HepG2 (cell line): Measurements from ENCODE around the gene ZNF503. TPM values are rescaled to one million over a fixed set of nuclear protein-coding genes. Genes with fewer than 3 reads are reported as not detected.

Experiments used
- KAT2B ChIP-seq: fragments of 150-350 bp; IDR thresholded peaks from 2 replicates; pipeline ENCODE4 v1.6.1; 2014; ENCODE audit warnings: low read depth, low read length, borderline replicate concordance
- MBD4 ChIP-seq: IDR thresholded peaks from 2 replicates; pipeline ENCODE4 v1.6.1; 2012; ENCODE audit warnings: low read length, inconsistent platforms, borderline replicate concordance
- MIXL1 ChIP-seq: IDR thresholded peaks from 2 replicates; pipeline ENCODE4 v1.6.1; 2016
- PCBP2 ChIP-seq: fragments of 200-400 bp; formaldehyde crosslinking; optimal IDR thresholded peaks from 2 replicates; pipeline ENCODE3; 2018; ENCODE audit warnings: low read length, low read depth; ENCODE audit not compliant: poor library complexity, severe bottlenecking
- POLR2A ChIP-seq, 2 experiments: IDR thresholded peaks; 2 replicates each; pipeline ENCODE4 v1.6.1; 2011; ENCODE audit warnings: low read depth in 2 of 2, low read length in 2 of 2, mild to moderate bottlenecking in 1 of 2, moderate library complexity in 1 of 2; ENCODE audit not compliant: insufficient read depth in 1 of 2
- SNAPC2 ChIP-seq: sonication (generic); formaldehyde crosslinking; IDR thresholded peaks from 2 replicates; pipeline ENCODE4 v1.8.1; 2022; ENCODE audit warnings: mild to moderate bottlenecking, missing genetic modification reagents
- ZNF260 ChIP-seq: sonication (generic); formaldehyde crosslinking; IDR thresholded peaks from 2 replicates; pipeline ENCODE4 v1.4.0; 2020; ENCODE audit warnings: missing genetic modification reagents, low read depth, mild to moderate bottlenecking, borderline replicate concordance
- ZNF724P ChIP-seq: sonication (generic); formaldehyde crosslinking; IDR thresholded peaks from 2 replicates; pipeline ENCODE4 v1.8.0; 2022; ENCODE audit warnings: missing genetic modification reagents, borderline replicate concordance
- polyA plus RNA-seq, 8 experiments: library from polyadenylated mRNA; depleted of rRNA in 3 of 8; stranded (reverse) in 7 of 8; unstranded in 1 of 8; fragments of >200 nt; fragmentation: Illumina TruSeq in 4 of 8; extraction: Trizol in 4 of 8; gene quantifications; 2 replicates each; pipeline versions ENCODE4 v1.2.1 to v1.2.3, GENCODE V29; 2011 to 2016; ENCODE audit warnings: low read depth in 4 of 8, missing spikeins in 1 of 8, mixed read lengths in 1 of 8; ENCODE audit not compliant: insufficient read depth in 1 of 8
- total RNA-seq, 5 experiments: library from RNA; depleted of rRNA; stranded (reverse); fragments of >200 nt; fragmentation: Illumina TruSeq; extraction: Trizol; gene quantifications; 2 replicates each; pipeline ENCODE4 v1.2.3, GENCODE V29; 2016; ENCODE audit warnings: low read depth in 1 of 5
- TF ChIP-seq, protein P1 (sequence below): sonication (generic); formaldehyde crosslinking; IDR thresholded peaks from 2 replicates; pipeline ENCODE4 v1.5.0; 2020; ENCODE audit warnings: mild to moderate bottlenecking, missing genetic modification reagents, borderline replicate concordance
- TF ChIP-seq, protein P2 (sequence below): sonication (generic); formaldehyde crosslinking; conservative IDR thresholded peaks from 2 replicates; pipeline ENCODE4 v1.8.0; 2022; ENCODE audit warnings: mild to moderate bottlenecking, moderate library complexity, missing genetic modification reagents
- TF ChIP-seq, protein P3 (sequence below): sonication (generic); formaldehyde crosslinking; IDR thresholded peaks from 2 replicates; pipeline ENCODE4 v1.8.0; 2022; ENCODE audit warnings: mild to moderate bottlenecking, missing genetic modification reagents, moderate library complexity
- TF ChIP-seq, protein P4 (sequence below): sonication (generic); IDR thresholded peaks from 2 replicates; pipeline ENCODE4 v1.6.1; 2016; ENCODE audit warnings: low read depth, borderline replicate concordance
- TF ChIP-seq, protein P5 (sequence below): sonication (generic); formaldehyde crosslinking; IDR thresholded peaks from 2 replicates; pipeline ENCODE4 v1.4.0; 2020; ENCODE audit warnings: mild to moderate bottlenecking, missing genetic modification reagents
- TF ChIP-seq, protein P6 (sequence below): sonication (generic); formaldehyde crosslinking; conservative IDR thresholded peaks from 2 replicates; pipeline ENCODE4 v1.8.0; 2022; ENCODE audit warnings: missing genetic modification reagents

The ZNF503 gene
- total and polyA plus RNA-seq, 2 of the 13 experiments (the other 11 are each of a cell fraction or from before 2014, with no cell fraction given) = 2.7 to 8.3 TPM

DNA sequence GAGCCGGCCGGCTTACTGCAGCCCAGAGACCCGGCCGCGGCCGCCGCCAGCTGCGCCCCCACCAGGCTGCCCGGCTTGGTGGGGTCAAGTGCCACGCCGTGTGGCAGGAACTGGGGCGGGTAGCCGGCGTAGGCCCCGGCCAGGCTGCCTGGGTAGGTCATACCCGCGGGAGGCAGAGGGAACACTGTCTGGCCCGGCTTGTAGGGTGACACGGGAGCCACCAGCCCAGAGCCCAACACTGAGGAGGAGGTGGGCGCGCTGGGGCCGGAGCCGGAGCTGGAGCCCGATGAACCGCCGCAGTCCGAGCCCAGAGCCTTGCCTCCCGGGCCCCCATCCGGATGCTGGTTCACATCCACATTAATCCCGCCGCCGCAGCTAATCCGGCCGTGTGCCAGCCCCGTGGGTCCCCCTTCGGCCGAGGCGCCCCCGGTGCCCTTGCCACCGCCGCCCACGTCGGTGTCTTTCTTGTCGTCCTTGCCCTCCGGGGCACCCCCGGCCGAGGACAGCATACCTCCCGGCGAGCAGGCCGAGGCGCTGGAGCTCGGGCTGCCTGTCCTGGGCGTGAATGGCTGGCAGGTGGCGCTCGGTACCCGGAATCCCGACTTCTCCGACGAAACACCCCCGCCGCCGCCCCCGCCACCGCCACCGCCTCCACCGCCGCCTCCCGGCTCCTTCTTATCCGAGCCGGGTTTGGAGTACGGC, 2.0 kb downstream of the ZNF503 start (continued):
- TF ChIP-seq, protein P1, sequence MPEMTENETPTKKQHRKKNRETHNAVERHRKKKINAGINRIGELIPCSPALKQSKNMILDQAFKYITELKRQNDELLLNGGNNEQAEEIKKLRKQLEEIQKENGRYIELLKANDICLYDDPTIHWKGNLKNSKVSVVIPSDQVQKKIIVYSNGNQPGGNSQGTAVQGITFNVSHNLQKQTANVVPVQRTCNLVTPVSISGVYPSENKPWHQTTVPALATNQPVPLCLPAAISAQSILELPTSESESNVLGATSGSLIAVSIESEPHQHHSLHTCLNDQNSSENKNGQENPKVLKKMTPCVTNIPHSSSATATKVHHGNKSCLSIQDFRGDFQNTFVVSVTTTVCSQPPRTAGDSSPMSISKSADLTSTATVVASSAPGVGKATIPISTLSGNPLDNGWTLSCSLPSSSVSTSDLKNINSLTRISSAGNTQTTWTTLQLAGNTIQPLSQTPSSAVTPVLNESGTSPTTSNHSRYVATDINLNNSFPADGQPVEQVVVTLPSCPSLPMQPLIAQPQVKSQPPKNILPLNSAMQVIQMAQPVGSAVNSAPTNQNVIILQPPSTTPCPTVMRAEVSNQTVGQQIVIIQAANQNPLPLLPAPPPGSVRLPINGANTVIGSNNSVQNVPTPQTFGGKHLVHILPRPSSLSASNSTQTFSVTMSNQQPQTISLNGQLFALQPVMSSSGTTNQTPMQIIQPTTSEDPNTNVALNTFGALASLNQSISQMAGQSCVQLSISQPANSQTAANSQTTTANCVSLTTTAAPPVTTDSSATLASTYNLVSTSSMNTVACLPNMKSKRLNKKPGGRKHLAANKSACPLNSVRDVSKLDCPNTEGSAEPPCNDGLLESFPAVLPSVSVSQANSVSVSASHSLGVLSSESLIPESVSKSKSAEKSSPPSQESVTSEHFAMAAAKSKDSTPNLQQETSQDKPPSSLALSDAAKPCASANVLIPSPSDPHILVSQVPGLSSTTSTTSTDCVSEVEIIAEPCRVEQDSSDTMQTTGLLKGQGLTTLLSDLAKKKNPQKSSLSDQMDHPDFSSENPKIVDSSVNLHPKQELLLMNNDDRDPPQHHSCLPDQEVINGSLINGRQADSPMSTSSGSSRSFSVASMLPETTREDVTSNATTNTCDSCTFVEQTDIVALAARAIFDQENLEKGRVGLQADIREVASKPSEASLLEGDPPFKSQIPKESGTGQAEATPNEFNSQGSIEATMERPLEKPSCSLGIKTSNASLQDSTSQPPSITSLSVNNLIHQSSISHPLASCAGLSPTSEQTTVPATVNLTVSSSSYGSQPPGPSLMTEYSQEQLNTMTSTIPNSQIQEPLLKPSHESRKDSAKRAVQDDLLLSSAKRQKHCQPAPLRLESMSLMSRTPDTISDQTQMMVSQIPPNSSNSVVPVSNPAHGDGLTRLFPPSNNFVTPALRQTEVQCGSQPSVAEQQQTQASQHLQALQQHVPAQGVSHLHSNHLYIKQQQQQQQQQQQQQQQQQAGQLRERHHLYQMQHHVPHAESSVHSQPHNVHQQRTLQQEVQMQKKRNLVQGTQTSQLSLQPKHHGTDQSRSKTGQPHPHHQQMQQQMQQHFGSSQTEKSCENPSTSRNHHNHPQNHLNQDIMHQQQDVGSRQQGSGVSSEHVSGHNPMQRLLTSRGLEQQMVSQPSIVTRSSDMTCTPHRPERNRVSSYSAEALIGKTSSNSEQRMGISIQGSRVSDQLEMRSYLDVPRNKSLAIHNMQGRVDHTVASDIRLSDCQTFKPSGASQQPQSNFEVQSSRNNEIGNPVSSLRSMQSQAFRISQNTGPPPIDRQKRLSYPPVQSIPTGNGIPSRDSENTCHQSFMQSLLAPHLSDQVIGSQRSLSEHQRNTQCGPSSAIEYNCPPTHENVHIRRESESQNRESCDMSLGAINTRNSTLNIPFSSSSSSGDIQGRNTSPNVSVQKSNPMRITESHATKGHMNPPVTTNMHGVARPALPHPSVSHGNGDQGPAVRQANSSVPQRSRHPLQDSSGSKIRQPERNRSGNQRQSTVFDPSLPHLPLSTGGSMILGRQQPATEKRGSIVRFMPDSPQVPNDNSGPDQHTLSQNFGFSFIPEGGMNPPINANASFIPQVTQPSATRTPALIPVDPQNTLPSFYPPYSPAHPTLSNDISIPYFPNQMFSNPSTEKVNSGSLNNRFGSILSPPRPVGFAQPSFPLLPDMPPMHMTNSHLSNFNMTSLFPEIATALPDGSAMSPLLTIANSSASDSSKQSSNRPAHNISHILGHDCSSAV (CRISPR knock-in tag) = no peak
- TF ChIP-seq, protein P2, sequence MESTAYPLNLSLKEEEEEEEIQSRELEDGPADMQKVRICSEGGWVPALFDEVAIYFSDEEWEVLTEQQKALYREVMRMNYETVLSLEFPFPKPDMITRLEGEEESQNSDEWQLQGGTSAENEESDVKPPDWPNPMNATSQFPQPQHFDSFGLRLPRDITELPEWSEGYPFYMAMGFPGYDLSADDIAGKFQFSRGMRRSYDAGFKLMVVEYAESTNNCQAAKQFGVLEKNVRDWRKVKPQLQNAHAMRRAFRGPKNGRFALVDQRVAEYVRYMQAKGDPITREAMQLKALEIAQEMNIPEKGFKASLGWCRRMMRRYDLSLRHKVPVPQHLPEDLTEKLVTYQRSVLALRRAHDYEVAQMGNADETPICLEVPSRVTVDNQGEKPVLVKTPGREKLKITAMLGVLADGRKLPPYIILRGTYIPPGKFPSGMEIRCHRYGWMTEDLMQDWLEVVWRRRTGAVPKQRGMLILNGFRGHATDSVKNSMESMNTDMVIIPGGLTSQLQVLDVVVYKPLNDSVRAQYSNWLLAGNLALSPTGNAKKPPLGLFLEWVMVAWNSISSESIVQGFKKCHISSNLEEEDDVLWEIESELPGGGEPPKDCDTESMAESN (CRISPR knock-in tag) = no peak
- TF ChIP-seq ZNF260 (CRISPR knock-in tag) (no peak), ZNF724P (CRISPR knock-in tag) (no peak; the same call in 1 of the 2 replicates), MBD4 (no peak), PCBP2 (no peak), SNAPC2 (CRISPR knock-in tag) (no peak), KAT2B (no peak), MIXL1 (no peak), POLR2A (IDR thresholded peaks at IDR 0.05; ENCODE audit: insufficient read depth in 1 of 2, low read depth in 2 of 2, low read length in 2 of 2) (no peak)
- TF ChIP-seq, protein P3, sequence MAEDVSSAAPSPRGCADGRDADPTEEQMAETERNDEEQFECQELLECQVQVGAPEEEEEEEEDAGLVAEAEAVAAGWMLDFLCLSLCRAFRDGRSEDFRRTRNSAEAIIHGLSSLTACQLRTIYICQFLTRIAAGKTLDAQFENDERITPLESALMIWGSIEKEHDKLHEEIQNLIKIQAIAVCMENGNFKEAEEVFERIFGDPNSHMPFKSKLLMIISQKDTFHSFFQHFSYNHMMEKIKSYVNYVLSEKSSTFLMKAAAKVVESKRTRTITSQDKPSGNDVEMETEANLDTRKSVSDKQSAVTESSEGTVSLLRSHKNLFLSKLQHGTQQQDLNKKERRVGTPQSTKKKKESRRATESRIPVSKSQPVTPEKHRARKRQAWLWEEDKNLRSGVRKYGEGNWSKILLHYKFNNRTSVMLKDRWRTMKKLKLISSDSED = 0 out of 2 replicates have a peak, but pooled peaks have one; percentile 17
- TF ChIP-seq, protein P4, sequence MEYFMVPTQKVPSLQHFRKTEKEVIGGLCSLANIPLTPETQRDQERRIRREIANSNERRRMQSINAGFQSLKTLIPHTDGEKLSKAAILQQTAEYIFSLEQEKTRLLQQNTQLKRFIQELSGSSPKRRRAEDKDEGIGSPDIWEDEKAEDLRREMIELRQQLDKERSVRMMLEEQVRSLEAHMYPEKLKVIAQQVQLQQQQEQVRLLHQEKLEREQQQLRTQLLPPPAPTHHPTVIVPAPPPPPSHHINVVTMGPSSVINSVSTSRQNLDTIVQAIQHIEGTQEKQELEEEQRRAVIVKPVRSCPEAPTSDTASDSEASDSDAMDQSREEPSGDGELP = no peak
- TF ChIP-seq, protein P5, sequence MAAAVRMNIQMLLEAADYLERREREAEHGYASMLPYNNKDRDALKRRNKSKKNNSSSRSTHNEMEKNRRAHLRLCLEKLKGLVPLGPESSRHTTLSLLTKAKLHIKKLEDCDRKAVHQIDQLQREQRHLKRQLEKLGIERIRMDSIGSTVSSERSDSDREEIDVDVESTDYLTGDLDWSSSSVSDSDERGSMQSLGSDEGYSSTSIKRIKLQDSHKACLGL (CRISPR knock-in tag) = no peak
- TF ChIP-seq, protein P6, sequence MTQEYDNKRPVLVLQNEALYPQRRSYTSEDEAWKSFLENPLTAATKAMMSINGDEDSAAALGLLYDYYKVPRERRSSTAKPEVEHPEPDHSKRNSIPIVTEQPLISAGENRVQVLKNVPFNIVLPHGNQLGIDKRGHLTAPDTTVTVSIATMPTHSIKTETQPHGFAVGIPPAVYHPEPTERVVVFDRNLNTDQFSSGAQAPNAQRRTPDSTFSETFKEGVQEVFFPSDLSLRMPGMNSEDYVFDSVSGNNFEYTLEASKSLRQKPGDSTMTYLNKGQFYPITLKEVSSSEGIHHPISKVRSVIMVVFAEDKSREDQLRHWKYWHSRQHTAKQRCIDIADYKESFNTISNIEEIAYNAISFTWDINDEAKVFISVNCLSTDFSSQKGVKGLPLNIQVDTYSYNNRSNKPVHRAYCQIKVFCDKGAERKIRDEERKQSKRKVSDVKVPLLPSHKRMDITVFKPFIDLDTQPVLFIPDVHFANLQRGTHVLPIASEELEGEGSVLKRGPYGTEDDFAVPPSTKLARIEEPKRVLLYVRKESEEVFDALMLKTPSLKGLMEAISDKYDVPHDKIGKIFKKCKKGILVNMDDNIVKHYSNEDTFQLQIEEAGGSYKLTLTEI (CRISPR knock-in tag) = no peak
